Measurements from ENCODE around the gene CYP4F3. TPM values are rescaled to one million over a fixed set of nuclear protein-coding genes. Genes with fewer than 3 reads are reported as not detected.

Gene CYP4F3
- total RNA-seq, 1 donor from 2014 or later, result not detected

- Mint-ChIP-seq H3K4me1 (no peaks in the 10 kb centered on the region), H3K9me3 (no peaks in the 10 kb centered on the region), H3K36me3 (ENCODE audit: low read depth) (no peaks in the 10 kb centered on the region), H3K4me3 (no peak overlapping the region), H3K27ac (no peak overlapping the region), H3K27me3 (peaks cover 24% of the 10 kb centered on the region)
- ATAC-seq (ENCODE audit: low read depth) (no peak), DNase-seq (no peak)
- POLR2A ChIA-PET, result no interaction called here
- CTCF ChIA-PET, result no interaction called here
- intact Hi-C loops (cut with micrococcal nuclease), result no loop called here
- TF ChIP-seq CTCF (IDR thresholded peaks at IDR 0.05), result no peak
These were observed 24.5 kb upstream of the CYP4F3 start for GRCh38 chr19:15616183-15616582.

GRCh38 chr19:15616627-15617270, 23.9 kb upstream of the CYP4F3 start:
- ATAC-seq (ENCODE audit: low read depth) (no peak), DNase-seq (no peak)
- intact Hi-C loops (cut with micrococcal nuclease), result no loop called here
- no peaks in the 10 kb centered on the region for H3K36me3 Mint-ChIP-seq (ENCODE audit: low read depth)
- TF ChIP-seq CTCF (IDR thresholded peaks at IDR 0.05), result no peak
- POLR2A ChIA-PET, result no interaction called here
- CTCF ChIA-PET, result no interaction called here
- no peak overlapping the region for H3K4me3 Mint-ChIP-seq
- no peaks in the 10 kb centered on the region for H3K4me1 Mint-ChIP-seq
- H3K27me3 Mint-ChIP-seq, result peaks cover 28% of the 10 kb centered on the region
- no peak overlapping the region for H3K27ac Mint-ChIP-seq
- H3K9me3 Mint-ChIP-seq, result no peaks in the 10 kb centered on the region

- no peaks in the 10 kb centered on the region for H3K36me3 Mint-ChIP-seq (ENCODE audit: low read depth)
- intact Hi-C loops (cut with micrococcal nuclease), result no loop called here
- no peak for ATAC-seq (ENCODE audit: low read depth)
These were observed 22.4 kb upstream of the CYP4F3 start for GRCh38 chr19:15618321-15618720.

GRCh38 chr19:15621801-15622200, 18.9 kb upstream of the CYP4F3 start:
- H3K27ac Mint-ChIP-seq, result no peak overlapping the region
- POLR2A ChIA-PET, result interaction anchor here (0.5 kb wide), 1 partner anchor 12 kb away, joined by 4 read pairs; no protein-coding TSS in a partner anchor

More at GRCh38 chr19:15618321-15618720, 22.4 kb upstream of the CYP4F3 start:
- Mint-ChIP-seq H3K9me3 (no peaks in the 10 kb centered on the region), H3K4me1 (no peaks in the 10 kb centered on the region), H3K27me3 (peaks cover 32% of the 10 kb centered on the region), H3K27ac (no peak overlapping the region), H3K4me3 (no peak overlapping the region)
- CTCF ChIA-PET, result interaction anchor here (1.0 kb wide), 1 partner anchor 38 kb away, joined by 3 read pairs; no protein-coding TSS in a partner anchor
- no peak for DNase-seq
- POLR2A ChIA-PET, result no interaction called here
- no peak for TF ChIP-seq CTCF (IDR thresholded peaks at IDR 0.05)

GRCh38 chr19:15622991-15623390, 17.7 kb upstream of the CYP4F3 start:
- intact Hi-C loops (cut with micrococcal nuclease), result loop anchor here (10.0 kb wide), 1 partner anchor 432 kb away; no protein-coding TSS in a partner anchor
- Mint-ChIP-seq H3K27me3 (peaks cover 21% of the 10 kb centered on the region), H3K27ac (no peak overlapping the region), H3K9me3 (no peaks in the 10 kb centered on the region), H3K36me3 (ENCODE audit: low read depth) (no peaks in the 10 kb centered on the region), H3K4me3 (no peak overlapping the region), H3K4me1 (no peaks in the 10 kb centered on the region)
- DNase-seq (no peak), ATAC-seq (ENCODE audit: low read depth) (no peak)
- TF ChIP-seq CTCF (IDR thresholded peaks at IDR 0.05), result no peak
- POLR2A ChIA-PET, result no interaction called here
- CTCF ChIA-PET, result no interaction called here

More at GRCh38 chr19:15621801-15622200, 18.9 kb upstream of the CYP4F3 start:
- H3K36me3 Mint-ChIP-seq (ENCODE audit: low read depth), result no peaks in the 10 kb centered on the region
- H3K27me3 Mint-ChIP-seq, result peaks cover 24% of the 10 kb centered on the region
- CTCF ChIA-PET, result no interaction called here
- no peak for TF ChIP-seq CTCF (IDR thresholded peaks at IDR 0.05)
- DNase-seq (no peak), ATAC-seq (ENCODE audit: low read depth) (no peak)
- H3K4me1 Mint-ChIP-seq, result no peaks in the 10 kb centered on the region
- intact Hi-C loops (cut with micrococcal nuclease), result loop anchor here (10.0 kb wide), 1 partner anchor 433 kb away; no protein-coding TSS in a partner anchor
- H3K4me3 Mint-ChIP-seq, result no peak overlapping the region
- no peaks in the 10 kb centered on the region for H3K9me3 Mint-ChIP-seq
